ENCODE data around the gene ZNF226.
"Not testable (repeated sequence)": the region's sequence is repeated elsewhere in the genome, so short reads cannot be mapped to it uniquely, and the experiment has no call there.

ZNF226 gene

DNA sequence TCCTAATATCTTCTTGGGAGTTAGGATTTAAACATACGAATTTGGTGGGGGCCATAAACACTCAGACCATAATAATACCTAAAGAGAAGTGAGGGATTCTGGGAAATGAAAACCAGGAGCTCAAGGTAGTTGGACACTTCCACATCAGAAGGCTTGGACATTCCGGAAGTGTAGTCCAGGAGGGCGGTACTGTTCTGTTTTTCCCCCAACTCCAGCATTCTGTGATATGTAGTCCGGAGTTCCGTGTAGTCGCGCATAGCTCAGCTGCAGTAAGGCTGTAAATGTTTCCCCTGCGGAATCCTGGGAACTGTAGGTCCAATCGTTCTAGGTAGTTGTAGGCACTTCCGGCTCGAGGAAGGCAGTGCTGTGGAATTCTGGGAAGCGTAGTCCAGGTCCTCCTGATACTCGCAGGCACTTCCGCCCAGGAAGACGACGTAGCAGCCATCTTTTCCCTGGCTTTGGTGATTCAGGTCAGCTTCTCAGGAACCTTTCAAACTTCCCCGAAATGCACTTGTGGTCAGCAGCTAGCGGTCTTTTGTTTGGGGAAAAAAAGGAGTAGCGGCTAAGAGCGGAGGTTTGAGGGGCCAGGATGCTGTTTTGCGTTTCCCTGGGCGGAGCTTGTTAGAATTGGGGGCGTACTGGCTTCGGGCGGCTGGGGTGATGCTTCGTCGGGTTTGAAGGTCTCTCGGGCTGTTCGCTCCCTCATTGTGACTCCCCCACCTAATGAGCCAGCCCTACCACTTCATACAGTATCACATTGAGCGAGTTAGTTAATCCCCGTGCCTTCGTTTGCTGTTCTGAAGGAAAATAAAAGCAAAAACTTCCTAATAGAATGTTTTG is at the start of gene ZNF226:
ZNF226 (plus strand) TSS at position 428 of the 840 bp plus-strand sequence. CDS start 4,981 bp downstream, outside the sequence.
- peak; percentile 79 to 82 for DNase-seq

DNA sequence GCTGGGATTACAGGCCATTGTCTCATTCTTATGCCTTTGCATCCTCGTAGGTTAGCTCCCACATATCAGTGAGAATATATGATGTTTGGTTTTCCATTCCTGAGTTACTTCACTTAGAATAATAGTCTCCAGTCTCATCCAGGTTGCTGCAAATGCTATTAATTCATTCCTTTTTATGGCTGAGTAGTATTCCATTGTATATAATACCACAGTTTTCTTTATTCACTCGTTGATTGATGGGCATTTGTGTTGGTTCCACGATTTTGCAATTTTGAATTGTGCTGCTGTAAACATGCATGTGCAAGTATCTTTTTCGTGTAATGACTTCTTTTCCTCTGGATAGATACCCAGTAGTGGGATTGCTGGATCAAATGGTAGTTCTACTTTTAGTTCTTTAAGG is 43.7 kb upstream of the ZNF226 start:
- DNase-seq = not testable (repeated sequence)

DNA sequence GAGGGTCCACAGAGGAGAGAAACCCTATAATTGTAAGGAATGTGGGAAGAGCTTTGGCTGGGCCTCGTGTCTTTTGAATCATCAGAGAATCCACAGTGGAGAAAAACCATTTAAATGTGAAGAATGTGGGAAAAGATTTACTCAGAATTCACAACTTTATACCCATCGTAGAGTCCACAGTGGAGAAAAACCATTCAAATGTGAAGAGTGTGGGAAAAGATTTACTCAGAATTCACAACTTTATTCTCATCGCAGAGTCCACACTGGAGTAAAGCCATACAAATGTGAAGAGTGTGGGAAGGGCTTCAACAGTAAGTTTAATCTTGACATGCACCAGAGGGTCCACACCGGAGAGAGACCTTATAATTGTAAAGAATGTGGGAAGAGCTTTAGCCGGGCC is 32.9 kb upstream of the ZNF226 start:
- no peak for DNase-seq

DNA sequence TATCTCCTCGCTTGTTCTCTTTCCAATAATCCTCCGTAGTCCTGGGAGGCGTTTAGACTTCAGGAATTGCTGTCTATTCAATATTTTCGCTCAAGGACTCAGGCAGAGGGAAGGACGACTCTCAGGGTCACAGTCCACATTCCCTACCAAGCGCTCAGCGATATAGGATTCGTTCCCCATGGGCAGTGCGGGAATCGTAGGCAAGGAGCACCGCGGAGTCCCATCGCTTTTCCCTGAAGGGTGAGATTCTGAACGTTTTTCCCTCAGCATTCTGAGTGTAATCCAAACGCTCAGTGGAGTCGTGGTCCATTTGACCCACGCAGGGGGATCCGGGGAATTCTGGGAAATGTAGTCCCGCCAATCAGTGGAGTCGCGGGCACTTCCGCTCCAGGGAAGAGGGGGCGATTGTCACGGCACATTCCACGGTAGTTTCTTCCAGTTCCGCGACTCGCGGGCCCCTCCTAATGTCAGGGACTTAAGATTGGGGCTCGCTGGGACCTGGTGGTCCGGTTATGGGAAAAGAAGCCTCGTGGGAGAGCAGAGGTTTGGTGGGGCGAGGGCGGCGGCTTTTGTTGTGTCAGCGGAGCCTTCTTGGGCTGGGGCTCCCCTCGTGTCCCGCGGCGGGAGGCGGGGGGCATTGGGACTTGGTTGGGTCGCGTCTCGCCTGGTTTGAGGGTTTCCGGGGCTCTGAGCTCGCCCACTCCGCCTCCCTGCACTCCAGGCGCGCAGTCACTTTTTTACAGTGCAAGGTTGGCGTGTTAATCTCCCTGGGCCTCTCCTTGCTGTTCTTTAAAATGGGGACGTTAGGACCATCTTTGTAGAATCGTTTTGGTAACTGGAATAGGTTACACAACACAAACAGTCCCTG is 23.5 kb upstream of the ZNF226 start, which contains the start of gene ZNF234:
ZNF234 (plus strand) TSS at position 364 of the 868 bp plus-strand sequence. CDS start 3,079 bp downstream, outside the sequence.
- peak; percentile 75 to 79 for DNase-seq

DNA sequence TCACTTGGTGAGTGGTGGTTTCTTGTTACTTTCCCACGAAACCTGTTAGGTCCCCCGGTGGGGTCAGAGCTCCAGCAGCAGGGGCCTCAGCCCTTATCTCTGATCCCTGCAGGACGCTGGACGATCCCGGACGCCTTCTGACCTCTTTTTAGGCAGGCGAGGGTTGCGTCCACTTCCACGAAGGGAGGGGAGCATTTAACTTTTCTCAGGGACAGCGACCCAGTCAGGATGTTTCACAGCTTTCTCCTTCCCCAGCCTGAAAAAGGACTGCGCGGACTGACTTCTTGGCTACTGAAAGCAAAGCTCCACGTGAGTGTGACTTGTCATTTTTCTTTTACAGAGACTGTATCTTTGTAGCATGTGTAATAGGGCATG is 22.9 kb upstream of the ZNF226 start:
- no peak for DNase-seq

DNA sequence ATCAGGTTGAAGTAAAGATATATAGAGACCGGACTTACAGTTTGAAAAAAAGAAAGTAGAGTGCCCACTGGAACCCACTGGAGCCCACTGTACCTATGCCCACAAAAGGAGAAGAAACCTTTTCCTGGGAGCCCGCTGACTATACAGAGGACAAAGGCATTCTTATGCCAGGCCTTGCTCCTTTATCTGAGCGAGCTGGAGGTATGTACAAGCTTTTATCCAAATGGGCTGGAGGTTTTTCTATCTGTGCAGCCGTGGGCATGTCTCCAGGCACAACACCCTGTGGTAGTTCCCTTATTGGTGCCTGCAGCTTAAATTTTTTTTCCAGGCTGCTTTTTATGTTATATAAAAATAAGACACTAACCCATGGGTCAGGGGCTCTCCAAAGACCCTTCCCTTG is 15.1 kb upstream of the ZNF226 start:
- DNase-seq = no peak

GRCh38 chr19:44151491-44151890 is 13.4 kb upstream of the ZNF226 start:
- no peak for DNase-seq

DNA sequence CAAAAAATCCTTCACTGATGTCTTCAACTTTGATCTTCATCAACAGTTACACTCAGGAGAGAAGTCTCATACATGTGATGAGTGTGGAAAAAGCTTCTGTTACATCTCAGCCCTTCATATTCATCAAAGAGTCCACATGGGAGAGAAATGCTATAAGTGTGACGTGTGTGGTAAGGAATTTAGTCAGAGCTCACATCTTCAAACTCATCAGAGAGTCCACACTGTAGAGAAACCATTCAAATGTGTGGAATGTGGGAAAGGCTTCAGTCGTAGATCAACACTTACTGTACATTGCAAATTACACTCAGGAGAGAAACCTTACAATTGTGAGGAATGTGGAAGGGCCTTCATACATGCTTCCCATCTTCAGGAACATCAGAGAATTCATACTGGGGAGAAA is 8.4 kb upstream of the ZNF226 start:
- no peak for DNase-seq

DNA sequence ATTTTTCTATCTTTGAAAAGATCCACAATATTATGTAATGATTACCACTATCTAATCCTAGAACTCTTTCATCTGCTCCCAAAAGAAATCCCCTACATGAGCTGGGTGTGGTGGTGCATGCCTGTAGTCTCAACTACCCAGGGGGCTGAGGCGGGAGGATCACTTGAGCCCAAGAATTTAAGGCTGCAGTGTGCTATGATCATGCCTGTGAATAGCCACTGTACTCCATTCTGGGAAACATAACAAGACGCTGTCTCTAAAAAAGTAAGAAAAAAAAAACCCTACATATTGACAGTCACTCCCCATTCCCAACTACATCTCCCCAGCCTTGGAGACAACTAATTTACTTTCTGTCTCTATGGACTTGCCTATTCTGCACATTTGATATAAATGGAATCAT is 1.1 kb upstream of the ZNF226 start:
- no peak for DNase-seq

DNA sequence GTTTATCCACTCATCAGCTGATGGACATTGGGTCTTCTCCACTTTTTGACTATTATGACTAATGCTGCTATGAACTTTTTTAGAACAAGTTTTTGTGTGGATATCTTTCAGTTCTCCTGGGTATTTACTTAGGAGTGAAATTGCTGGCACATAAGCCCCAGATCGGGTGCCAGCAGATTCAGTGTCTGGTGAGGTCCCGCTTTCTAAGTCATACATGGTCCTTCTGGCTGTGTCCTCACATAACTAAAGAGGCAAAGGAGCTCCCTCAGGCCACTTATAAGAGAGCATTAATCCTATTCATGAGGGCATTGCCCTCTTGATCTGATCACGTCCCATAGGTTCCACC is 600 bp upstream of the ZNF226 start:
- no peak for DNase-seq

GRCh38 chr19:44170660-44171059 is 5.8 kb downstream of the ZNF226 start:
- DNase-seq = not testable (repeated sequence)

- DNase-seq = no peak
These were observed 11.7 kb downstream of the ZNF226 start for GRCh38 chr19:44176590-44176989.

GRCh38 chr19:44180968-44181367 is 16.1 kb downstream of the ZNF226 start:
- DNase-seq = no peak

DNA sequence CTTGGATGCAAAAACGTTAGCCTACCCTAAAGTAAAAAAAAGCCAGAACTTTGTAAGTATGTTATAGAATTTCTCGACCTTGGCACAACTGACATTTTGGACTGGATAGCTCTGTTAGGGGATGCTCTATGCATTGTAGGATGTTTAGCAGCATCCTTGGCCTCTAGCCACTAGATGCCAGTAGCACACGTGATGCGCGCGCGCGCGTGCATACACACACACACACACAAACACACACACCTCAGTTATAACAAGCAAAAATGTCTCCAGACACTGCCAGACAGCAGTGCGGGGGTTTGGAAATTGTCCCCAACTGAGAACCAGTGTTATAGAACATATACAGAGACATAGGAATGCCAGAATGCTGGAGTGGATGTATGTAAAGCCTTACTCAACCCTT is 17.2 kb downstream of the ZNF226 start:
- no peak for DNase-seq

DNA sequence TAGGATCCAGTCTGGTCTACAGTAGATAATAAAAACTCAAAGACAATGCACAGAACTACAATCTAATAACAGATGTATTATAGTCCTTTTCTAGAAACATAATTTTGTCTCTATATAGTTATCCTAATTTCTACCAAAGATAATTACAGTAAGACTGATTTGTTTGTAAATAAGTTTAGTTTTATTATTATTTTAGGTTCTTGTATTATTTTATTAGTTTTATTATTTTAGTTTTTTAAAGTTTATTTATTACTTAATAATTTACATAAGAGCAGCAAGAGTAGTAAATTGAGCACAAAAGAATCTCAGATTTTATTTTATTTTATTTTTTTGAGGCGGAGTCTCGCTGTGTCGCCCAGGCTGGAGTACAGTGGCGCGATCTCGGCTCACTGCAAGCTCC is 25.1 kb downstream of the ZNF226 start:
- no peak for DNase-seq

- no peak for DNase-seq
These were observed 27.2 kb downstream of the ZNF226 start for GRCh38 chr19:44192127-44192526.

DNA sequence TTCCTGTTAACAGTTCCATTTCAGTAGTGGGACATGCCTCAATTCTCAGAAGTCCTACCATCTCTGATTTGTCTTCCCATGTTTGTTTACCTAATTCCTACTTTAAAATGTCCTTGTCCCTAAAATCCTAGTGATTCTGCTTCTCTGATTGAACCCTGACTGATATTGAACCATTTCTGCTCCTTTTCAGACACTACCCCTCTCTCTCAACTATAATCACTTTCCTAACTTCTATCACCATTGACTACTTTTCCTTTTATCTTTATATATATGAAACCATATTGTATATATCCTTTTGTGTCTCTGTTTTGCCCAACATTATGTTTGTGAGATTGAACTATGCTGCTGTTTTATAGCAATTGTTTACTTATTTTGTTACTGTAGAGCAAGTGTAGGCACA is 31.9 kb downstream of the ZNF226 start:
- DNase-seq = no peak

DNA sequence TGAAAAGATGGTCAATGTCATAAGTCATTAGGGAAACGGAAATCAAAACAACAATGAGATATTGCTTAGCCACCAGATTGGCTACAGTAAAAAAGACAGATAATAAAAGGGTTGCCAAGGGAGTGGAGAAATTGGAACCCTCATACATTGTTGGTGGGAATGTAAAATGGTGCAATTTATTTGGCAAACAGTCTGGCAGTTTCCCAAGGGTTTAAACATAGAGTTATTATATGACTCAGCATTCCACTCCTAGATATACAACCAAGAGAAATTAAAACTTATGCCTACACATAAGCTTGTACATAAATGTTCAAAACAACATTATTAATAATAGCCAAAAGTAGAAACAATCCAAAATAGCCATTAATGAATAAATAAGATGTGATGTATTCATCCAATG is 37.6 kb downstream of the ZNF226 start:
- DNase-seq = no peak

- DNase-seq = no peak
These were observed 38.1 kb downstream of the ZNF226 start for GRCh38 chr19:44202974-44203373.

DNA sequence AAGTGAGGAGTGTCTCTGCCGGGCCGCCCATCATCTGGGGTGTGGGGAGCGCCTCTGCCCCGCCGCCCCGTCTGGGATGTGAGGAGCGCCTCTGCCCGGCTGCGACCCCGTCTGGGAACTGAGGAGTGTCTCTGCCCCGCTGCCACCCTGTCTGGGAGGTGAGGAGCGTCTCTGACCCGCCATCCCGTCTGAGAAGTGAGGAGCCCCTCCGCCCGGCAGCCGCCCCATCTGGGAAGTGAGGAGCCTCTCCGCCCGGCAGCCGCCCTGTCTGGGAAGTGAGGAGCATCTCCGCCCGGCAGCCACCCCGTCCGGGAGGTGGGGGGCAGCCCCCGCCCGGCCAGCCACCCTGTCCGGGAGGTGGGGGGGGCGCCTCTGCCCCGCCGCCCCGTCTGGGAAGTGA is 39.0 kb downstream of the ZNF226 start:
- DNase-seq = not testable (repeated sequence)

DNA sequence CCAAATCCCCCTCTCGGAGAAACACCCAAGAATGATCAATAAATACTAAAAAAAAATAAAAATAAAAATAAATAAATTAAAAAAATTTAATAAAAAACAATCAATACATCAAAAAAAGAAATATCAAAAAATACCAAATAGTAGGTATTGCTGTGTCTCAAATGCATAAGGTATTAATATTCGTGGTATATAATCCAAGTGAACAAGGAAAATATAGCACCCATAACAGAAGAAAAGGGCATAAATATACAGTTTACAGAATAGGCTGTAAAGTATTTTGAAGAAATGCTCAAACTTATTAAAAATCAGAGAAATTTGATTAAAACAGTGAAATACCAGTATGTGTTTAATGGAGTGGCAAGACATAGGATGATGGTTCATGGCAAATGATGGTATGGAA is 39.9 kb downstream of the ZNF226 start:
- DNase-seq = no peak

DNA sequence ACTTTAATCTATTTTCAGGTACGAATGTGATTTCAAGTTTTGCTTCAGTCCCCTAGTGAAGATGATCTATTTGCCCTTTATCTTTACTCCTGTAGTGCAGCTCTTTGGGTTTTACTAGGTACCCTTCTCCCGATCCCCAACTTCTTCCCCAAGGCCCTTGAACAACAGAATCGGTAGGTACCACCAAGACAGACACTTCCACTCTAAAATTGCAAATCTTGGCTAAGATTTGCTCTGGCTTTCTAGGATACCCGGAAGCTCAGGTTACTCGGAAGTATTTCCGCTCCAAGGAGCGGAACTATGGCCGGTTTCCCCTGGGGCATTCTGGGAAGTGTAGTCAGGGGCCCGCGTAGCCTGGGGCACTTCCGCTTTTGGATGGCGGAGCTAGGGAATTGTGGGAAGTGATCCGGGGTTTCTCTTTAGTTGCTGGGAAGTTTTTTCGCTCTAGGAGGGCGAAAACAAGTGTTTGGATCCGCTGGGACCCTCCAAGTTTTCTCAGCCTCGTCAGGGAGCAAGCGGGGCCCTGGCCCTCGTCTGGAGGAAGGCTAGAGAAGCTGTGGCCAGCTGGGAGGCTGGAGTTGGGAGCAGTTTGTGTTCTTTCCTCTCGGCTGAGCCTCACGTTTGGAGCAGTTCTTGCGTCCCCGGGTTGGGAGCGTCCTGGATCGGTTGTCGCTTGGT is 42.4 kb downstream of the ZNF226 start:
- peak; percentile 78 for DNase-seq

GRCh38 chr19:44212250-44212865 is 47.5 kb downstream of the ZNF226 start, which contains the start of gene ZNF227:
ZNF227 (plus strand) TSS chr19:44212532; CDS start chr19:44217793, 5,261 bp downstream.
- DNase-seq = peak; percentile 79 to 82

Data from activated CD4-positive, alpha-beta T cell treated with anti-CD3 and anti-CD28 coated beads for 4 hours (primary cell).